Upper lobe of right lung (tissue), 1 donor: Measurements from ENCODE around the gene SERPINA4. TPM values are rescaled to one million over a fixed set of nuclear protein-coding genes. Genes with fewer than 3 reads are reported as not detected.

Source experiments
- ATAC-seq: fragments of 200-7000 bp; cut with Tn5 transposase; one replicate; pipeline ENCODE4 v1.9.1; 2020; ENCODE audit warnings: mild to moderate bottlenecking, moderate library complexity
- DNase-seq: peaks from one replicate; pipeline ENCODE4 v3.0.0-alpha.2; 2020
- H3K27ac ChIP-seq: fragments of 200-600 bp; one replicate; pipeline ENCODE4 v1.8.0; 2022
- H3K27me3 ChIP-seq: fragments of 200-600 bp; one replicate; pipeline ENCODE4 v1.8.0; 2022; ENCODE audit warnings: mild to moderate bottlenecking
- H3K36me3 ChIP-seq: fragments of 200-600 bp; one replicate; pipeline ENCODE4 v1.8.0; 2022
- H3K4me1 ChIP-seq: fragments of 200-600 bp; one replicate; pipeline ENCODE4 v1.8.0; 2022
- H3K4me3 ChIP-seq: fragments of 200-600 bp; one replicate; pipeline ENCODE4 v1.8.0; 2022; ENCODE audit warnings: mild to moderate bottlenecking
- H3K9me3 ChIP-seq: fragments of 200-600 bp; one replicate; pipeline ENCODE4 v1.8.0; 2022
- CTCF ChIP-seq: fragments of 200-600 bp; IDR thresholded peaks from one replicate; pipeline ENCODE4 v1.8.0; 2022; ENCODE audit warnings: antibody characterized with exemption
- intact Hi-C: fragments of 100-400 bp; cut with DNase I; formaldehyde crosslinking; loops from one replicate; pipeline ENCODE4 v1.11.0; 2022
- total RNA-seq: library from RNA; stranded (reverse); fragmentation: NEBNext Ultra II Directional; extraction: Animal tissue kit (Norgen Biotek cat#: 25700); gene quantifications from one replicate; pipeline ENCODE4 v1.2.1, GENCODE V29; 2021
- donor health status: DM: no; HTN: yes; CAD: no; lungs with severe emphysema.

Gene SERPINA4
- total RNA-seq, 1 donor from 2014 or later: not detected

GRCh38 chr14:94588311-94588710 is 27.1 kb downstream of the SERPINA4 start:
- no peaks in the 10 kb centered on the region for H3K9me3 ChIP-seq
- no peak for TF ChIP-seq CTCF
- H3K4me1 ChIP-seq: no peaks in the 10 kb centered on the region
- no peaks in the 10 kb centered on the region for H3K36me3 ChIP-seq
- H3K4me3 ChIP-seq: no peak overlapping the region
- no peak for DNase-seq
- H3K27me3 ChIP-seq: no peaks in the 10 kb centered on the region
- ATAC-seq: no peak
- H3K27ac ChIP-seq: no peak overlapping the region
- intact Hi-C loops: no loop called here

- intact Hi-C loops: no loop called here
- DNase-seq (no peak), ATAC-seq (no peak)
- no peak overlapping the region for H3K4me3 ChIP-seq
- H3K27ac ChIP-seq: no peak overlapping the region
- TF ChIP-seq CTCF: no peak
- no peaks in the 10 kb centered on the region for H3K9me3 ChIP-seq
- no peaks in the 10 kb centered on the region for H3K36me3 ChIP-seq
- no peaks in the 10 kb centered on the region for H3K4me1 ChIP-seq
- no peaks in the 10 kb centered on the region for H3K27me3 ChIP-seq
Observed at GRCh38 chr14:94591073-94591472, 29.8 kb downstream of the SERPINA4 start.

GRCh38 chr14:94591871-94592270 is 30.6 kb downstream of the SERPINA4 start:
- DNase-seq: no peak
- no peak overlapping the region for H3K27ac ChIP-seq
- ATAC-seq: no peak
- TF ChIP-seq CTCF: no peak
- H3K36me3 ChIP-seq: no peaks in the 10 kb centered on the region
- no peak overlapping the region for H3K4me3 ChIP-seq
- H3K27me3 ChIP-seq: no peaks in the 10 kb centered on the region
- H3K4me1 ChIP-seq: no peaks in the 10 kb centered on the region
- intact Hi-C loops: no loop called here
- no peaks in the 10 kb centered on the region for H3K9me3 ChIP-seq

- intact Hi-C loops: no loop called here
- ATAC-seq: no peak
- no peak for TF ChIP-seq CTCF
- H3K27me3 ChIP-seq: no peaks in the 10 kb centered on the region
- DNase-seq: no peak
- no peaks in the 10 kb centered on the region for H3K4me1 ChIP-seq
- H3K36me3 ChIP-seq: no peaks in the 10 kb centered on the region
- no peak overlapping the region for H3K27ac ChIP-seq
- no peaks in the 10 kb centered on the region for H3K9me3 ChIP-seq
- H3K4me3 ChIP-seq: no peak overlapping the region
Observed at GRCh38 chr14:94592457-94592856, 31.2 kb downstream of the SERPINA4 start.

GRCh38 chr14:94593376-94593748 is 32.1 kb downstream of the SERPINA4 start:
- Histone ChIP-seq H3K9me3 (no peaks in the 10 kb centered on the region), H3K27me3 (no peaks in the 10 kb centered on the region), H3K27ac (no peak overlapping the region), H3K36me3 (no peaks in the 10 kb centered on the region), H3K4me3 (no peak overlapping the region), H3K4me1 (no peaks in the 10 kb centered on the region)
- DNase-seq: no peak
- intact Hi-C loops: no loop called here
- ATAC-seq: no peak
- no peak for TF ChIP-seq CTCF

- Histone ChIP-seq H3K4me3 (no peak overlapping the region), H3K36me3 (no peaks in the 10 kb centered on the region), H3K27me3 (no peaks in the 10 kb centered on the region), H3K9me3 (no peaks in the 10 kb centered on the region), H3K4me1 (no peaks in the 10 kb centered on the region), H3K27ac (no peak overlapping the region)
- no peak for TF ChIP-seq CTCF
- ATAC-seq (no peak), DNase-seq (no peak)
- intact Hi-C loops: no loop called here
Observed at GRCh38 chr14:94593749-94594431, 32.6 kb downstream of the SERPINA4 start.
